GM23248 (cell line): ENCODE measurements around the gene TCEAL1.

ENCODE experiments used
- EZH2 ChIP-seq: fragments of 200-600 bp; sonication (generic); IDR thresholded peaks from 2 replicates; pipeline ENCODE4 v1.6.1; 2018; ENCODE audit warnings: antibody characterized with exemption, mild to moderate bottlenecking; ENCODE audit not compliant: insufficient read depth, poor library complexity, severe bottlenecking
- EZH2phosphoT487 ChIP-seq: fragments of 200-600 bp; sonication (generic); IDR thresholded peaks from 2 replicates; pipeline ENCODE4 v1.6.1; 2018; ENCODE audit warnings: antibody characterized with exemption, moderate library complexity, mild to moderate bottlenecking, low read depth; ENCODE audit not compliant: insufficient read depth

- TF ChIP-seq EZH2 (no peak), EZH2phosphoT487 (no peak)
Measured at GRCh38 chrX:103651151-103651773, 22.5 kb downstream of the TCEAL1 start.
